Fibroblast of pulmonary artery (primary cell): Measurements from ENCODE around the gene SUFU.
A peak's percentile ranks its signal among the peaks of the same experiment; 100 is the strongest.

Source experiments
- DNase-seq: peaks from one replicate; pipeline ENCODE4 v3.0.0-alpha.2; 2010; ENCODE audit warnings: low read depth
- H3K4me3 ChIP-seq: replicated peaks from 2 replicates; pipeline ENCODE4 v1.5.1; 2011; ENCODE audit warnings: low read depth, mild to moderate bottlenecking, control low read depth, low read length, moderate library complexity
- CTCF ChIP-seq: IDR thresholded peaks from 2 replicates; pipeline ENCODE4 v1.5.1; 2011; ENCODE audit warnings: mild to moderate bottlenecking, control low read depth, low read length, inconsistent platforms; ENCODE audit errors: missing control alignments

SUFU gene

GRCh38 chr10:102593074-102593803 lies 89.5 kb downstream of the SUFU start:
- no peak overlapping the region for H3K4me3 ChIP-seq
- no peak for DNase-seq
- no peak for TF ChIP-seq CTCF

GRCh38 chr10:102593804-102594079 lies 90.0 kb downstream of the SUFU start:
- DNase-seq: no peak
- H3K4me3 ChIP-seq: no peak overlapping the region
- TF ChIP-seq CTCF: no peak

GRCh38 chr10:102595293-102595692 lies 91.5 kb downstream of the SUFU start:
- H3K4me3 ChIP-seq: no peak overlapping the region
- DNase-seq: no peak
- no peak for TF ChIP-seq CTCF

GRCh38 chr10:102595897-102596296 lies 92.1 kb downstream of the SUFU start:
- DNase-seq: no peak
- TF ChIP-seq CTCF: no peak
- H3K4me3 ChIP-seq: no peak overlapping the region

GRCh38 chr10:102596506-102596971 lies 92.8 kb downstream of the SUFU start:
- H3K4me3 ChIP-seq: no peak overlapping the region
- peak; percentile 78 for DNase-seq
- peak; percentile 94 for TF ChIP-seq CTCF

GRCh38 chr10:102597131-102597991 lies 93.6 kb downstream of the SUFU start:
- no peak for TF ChIP-seq CTCF
- H3K4me3 ChIP-seq: no peak overlapping the region
- no peak for DNase-seq
